Non-pigmented ciliary epithelial cell (primary cell): ENCODE results near the gene ZNF664.

Experiments
- DNase-seq: peaks from one replicate; pipeline ENCODE4 v3.0.0-alpha.2; 2010; ENCODE audit warnings: low read depth

ZNF664 gene

DNA sequence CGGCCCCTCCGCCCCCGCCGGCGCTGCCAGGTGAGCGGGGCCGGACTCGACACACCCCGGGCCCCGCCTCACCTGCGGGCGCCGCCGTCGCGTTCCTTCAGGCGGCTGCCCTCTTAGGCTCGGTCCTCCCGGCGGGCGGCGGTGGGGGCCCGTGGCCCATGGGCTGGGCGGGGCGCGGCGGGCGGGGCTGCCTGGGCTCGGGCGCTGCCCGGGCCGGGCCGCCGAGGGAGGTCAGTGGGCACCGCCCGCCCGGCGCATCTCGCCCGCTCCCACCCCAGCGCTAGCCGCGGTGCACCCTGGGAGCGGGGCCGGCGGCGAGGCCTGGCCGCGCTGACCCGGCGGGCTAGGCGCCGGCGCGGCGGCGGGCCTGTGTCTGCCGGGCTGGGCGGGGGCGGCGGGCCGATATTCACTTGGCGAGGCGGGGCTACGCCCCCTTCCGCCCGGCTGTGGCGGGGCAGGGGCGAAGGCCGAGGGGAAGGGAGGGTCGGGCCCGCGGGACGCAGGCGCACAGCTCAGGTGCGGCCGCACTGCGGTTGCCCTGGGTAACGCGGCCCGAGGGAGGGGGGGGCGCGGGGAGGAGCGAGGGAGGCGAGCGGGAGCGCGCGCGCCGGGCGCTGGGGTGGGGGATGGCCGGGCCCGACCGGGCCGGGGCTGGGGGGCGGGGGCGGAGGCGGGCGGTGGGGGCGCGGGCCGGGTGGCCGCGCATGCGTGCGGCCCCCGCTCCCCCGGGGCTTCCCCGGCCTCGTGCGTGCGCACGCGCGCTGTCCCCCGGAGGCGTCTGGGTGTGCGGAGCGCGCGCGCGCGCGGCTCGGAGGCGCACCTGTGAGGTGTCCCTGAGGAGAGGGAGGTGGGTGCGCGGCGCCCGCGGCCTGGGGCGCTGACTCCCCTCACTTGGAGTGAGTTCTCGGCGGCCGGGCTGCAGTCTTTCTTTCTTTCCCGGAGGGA, at the start of gene ZNF664, which contains the start of gene CCDC92:
ZNF664 (plus strand) TSS at position 759 of the 945 bp plus-strand sequence. CDS start 38,930 bp downstream, outside the sequence.
CCDC92 (minus strand) TSS at position 375 of the 945 bp plus-strand sequence. CDS start 28,526 bp downstream, outside the sequence.
- no peak for DNase-seq

DNA sequence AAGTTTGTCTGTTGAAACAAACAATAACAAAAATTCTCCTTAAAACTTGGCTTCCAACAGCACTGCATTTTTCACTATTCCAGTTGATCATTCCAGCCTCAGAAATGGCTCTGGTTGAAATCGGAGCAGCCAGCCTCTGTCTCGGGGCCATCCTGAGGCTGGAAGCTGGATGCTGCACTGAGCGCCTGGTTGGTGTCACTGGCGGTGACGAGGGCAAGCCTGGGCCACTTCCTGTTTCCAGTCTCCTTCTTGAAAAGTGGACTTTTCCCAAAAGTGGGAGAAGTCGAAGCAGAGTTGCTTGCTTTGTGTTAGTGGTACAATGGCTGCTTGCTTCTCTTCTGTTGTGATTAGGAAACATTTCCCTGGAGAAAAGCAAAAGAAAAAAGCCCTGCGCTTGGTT, 49.1 kb upstream of the ZNF664 start:
- DNase-seq, result no peak

DNA sequence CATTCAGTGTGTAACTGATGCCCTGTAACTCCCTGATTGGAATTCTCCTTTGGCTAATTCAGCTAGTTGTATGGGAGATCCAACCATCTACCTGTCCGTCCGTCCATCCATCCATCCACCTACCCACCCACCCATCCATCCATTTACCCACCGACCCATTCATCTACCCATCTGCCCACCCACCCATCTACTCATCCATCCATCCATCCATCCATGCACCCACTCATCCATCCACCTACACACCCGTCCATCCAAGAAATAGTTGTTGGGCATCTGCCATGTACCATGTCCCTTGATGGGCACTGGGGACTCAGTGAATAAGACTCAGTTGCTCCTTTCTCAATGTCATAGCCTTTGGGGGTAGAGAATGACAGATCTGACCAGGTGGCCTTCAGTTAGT, 48.5 kb upstream of the ZNF664 start:
- no peak for DNase-seq

DNA sequence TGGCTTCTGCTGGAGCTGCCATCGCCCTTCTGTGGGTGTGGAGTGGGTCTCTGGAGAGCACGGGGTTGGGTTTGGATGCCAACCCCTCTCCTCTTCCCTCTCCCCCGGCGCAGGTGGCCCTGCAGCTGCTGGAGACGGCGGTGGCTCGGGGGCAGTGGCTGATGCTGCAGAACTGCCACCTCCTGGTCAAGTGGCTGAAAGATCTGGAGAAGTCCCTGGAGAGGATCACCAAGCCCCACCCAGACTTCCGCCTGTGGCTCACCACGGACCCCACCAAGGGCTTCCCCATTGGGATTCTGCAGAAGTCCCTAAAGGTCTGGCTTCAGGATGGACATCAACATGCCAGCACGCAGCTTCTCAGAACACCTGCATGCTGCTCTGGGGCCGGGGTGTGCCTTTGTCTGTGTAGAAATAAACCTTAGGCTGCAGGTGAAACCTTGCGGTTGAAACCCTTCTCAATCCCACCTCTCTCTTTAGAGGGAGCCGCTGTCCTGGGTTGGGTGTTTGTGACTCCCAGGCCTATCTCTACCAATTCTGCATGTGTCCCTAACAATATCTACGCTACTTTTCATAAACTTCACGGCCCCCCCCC, 44.6 kb upstream of the ZNF664 start:
- no peak for DNase-seq

DNA sequence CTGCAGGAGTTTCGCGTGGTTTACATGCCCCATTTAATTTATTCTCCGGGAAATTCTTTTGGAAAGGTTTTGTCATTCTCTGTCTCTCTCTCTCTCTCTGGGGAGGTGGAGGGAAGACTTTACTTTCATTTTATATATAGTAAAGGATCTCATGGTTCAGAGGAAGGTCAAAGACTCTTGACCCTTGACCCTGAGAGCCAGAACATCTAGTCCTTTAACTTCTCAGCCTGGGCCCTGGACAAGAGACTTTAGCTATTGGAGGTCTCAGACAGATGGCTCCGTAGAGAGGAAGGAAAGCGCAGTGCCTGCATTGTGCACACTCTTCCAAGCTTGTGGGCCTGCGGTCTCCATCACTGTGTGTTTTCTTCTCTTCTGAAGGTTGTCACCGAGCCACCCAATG, 44.1 kb upstream of the ZNF664 start:
- no peak for DNase-seq

DNA sequence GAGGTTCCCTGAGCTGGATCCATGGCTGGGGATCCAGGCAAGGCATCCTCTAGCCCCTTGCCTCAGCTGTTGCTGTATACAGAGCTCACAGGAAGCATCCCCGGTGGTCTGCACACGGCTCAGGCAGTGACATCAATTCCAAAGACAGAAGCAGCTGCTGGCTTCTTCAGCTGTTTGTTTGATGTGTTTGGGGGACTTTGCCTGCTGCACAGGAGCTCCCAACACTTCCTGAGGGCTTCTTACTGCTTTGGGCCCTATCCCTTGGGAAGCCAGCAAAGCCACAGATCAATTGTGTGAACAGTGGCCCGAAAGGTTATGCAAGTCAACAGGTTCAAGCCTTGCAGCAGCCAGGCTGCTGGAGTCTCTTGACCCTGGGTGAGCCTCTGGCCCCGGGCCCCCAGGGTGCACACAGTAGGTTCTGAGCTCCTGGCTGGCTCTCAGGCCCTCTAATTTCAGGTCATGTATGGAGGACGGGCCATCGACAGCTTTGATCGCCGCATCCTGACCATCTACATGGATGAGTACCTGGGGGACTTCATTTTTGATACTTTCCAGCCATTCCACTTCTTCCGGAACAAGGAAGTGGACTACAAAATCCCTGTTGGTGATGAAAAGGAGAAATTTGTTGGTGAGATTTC, 43.0 kb upstream of the ZNF664 start:
- no peak for DNase-seq

DNA sequence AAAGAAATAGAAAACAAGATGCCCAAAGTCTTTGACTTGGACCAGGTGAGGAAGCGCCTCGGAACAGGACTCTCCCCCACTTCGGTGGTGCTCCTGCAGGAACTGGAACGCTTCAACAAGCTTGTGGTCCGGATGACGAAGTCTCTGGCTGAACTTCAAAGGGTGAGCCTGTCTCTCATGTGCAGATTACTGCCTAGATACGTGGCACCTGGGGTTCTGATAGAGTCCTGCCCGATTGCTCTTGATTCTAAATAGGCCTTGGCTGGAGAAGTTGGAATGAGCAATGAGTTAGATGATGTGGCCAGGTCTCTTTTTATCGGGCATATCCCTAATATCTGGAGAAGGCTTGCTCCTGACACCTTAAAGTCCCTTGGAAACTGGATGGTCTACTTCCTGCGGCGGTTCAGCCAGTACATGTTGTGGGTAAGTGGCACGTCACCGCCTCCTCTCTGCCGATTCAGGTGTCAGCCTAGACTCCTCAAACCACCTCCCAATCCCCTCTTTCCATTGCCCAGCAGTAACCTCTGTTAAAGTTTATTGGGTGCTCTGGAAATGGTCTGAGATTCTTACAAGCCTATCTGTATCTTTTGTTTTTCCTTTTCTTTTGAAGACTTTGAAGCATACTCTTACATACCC, 41.2 kb upstream of the ZNF664 start:
- no peak for DNase-seq

DNA sequence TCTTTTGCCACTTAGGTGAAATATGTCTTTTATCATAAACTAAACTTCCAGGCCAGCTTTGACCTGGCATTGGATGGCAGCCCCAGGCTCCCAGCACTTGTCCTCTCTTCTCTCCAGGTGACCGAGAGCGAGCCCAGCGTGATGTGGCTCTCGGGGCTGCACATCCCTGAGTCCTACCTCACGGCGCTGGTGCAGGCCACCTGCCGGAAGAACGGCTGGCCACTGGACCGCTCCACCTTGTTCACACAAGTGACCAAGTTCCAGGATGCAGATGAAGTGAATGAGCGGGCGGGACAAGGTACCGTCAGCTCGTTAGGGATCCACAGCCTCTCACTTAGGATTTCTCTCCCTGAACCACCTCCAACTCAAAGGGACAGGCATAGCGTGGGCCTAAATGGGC, 39.8 kb upstream of the ZNF664 start:
- no peak for DNase-seq

DNA sequence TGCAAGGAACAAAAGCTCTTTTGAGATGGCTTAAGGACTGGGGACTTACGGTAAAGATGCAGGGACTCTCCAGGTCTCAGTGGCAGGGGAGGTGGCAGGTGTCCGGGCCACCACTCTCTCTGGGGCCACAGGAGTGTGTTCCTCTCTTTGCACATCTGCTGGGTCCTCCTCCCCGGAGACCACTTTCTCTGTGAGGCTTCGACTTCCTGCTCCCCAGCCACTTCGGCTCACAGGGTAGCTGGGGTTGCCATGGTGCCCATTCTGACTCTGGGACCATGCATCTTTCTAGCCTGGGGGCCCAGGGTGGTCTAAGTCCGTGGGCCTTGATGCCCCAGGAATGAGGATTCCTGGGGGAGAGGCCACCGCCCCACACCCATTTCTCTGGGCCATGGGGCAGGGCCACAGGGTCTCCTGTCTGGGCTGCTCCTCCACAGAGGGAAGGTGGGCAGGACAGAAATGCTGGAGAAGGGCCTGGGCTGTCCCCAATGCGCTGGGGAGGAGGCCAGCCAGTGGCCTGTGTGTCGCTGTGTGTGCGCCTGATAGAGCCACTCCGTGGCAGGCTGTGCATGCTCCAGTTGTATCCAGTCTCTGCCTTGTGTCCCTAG, 38.9 kb upstream of the ZNF664 start:
- DNase-seq, result no peak

DNA sequence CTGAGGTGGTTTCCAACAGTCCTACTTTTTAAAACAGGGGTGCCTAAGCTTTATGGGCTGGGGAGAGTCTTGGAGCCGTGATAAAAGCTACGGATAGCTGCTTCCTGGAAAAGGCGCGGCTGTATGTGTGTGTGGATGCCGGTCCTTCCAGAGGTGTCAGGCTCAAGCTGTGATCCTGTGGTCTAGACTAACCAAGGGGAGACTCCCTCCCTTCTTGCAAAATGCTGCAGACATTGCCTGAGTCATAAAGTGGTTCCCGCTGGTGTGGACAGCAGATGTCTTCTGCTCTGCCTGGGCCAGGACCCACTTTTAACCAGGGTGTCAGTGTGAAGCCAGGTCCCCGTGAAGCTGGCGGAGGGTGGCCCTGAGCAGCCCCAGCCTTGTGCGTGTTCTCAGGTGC, 38.2 kb upstream of the ZNF664 start:
- no peak for DNase-seq

DNA sequence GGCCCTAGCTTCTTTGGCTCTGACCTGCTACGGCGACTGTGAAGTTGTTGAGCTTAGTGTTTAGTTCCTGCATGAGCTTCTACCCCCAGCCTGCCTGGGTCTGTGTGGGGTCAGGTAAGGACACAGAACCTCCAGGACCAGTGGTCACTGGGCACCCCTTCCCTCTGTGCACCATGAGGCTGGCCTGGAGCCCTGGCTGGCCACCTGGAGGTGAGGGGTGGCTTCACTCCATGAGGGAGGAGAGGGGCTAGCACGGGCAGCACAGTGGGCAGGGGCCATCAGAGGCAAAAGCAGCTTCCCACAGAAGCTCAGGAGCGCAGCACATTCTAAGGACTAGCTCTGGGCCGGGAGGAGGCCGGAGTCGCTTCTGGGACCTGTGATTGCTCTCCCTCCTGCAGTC, 37.1 kb upstream of the ZNF664 start:
- no peak for DNase-seq

DNA sequence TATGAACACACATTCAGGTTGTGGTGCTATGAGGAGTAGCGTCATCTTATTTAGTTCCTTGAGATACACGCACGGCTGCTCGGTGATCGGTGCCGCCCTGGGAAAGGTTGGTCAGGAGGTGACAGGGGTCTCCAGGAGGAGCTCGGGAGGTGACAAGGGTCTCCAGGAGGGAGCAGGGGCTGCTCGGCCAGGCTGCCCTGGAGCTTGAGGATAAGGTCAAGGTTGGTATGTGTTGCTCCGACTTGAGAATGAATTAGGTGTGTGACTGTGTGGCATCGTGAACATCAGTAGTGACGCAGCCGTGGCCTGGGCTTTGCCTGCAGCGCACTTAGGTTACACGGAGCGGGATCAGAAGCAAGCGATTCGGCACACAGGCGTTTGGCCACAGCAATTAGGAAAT, 36.5 kb upstream of the ZNF664 start:
- no peak for DNase-seq

DNA sequence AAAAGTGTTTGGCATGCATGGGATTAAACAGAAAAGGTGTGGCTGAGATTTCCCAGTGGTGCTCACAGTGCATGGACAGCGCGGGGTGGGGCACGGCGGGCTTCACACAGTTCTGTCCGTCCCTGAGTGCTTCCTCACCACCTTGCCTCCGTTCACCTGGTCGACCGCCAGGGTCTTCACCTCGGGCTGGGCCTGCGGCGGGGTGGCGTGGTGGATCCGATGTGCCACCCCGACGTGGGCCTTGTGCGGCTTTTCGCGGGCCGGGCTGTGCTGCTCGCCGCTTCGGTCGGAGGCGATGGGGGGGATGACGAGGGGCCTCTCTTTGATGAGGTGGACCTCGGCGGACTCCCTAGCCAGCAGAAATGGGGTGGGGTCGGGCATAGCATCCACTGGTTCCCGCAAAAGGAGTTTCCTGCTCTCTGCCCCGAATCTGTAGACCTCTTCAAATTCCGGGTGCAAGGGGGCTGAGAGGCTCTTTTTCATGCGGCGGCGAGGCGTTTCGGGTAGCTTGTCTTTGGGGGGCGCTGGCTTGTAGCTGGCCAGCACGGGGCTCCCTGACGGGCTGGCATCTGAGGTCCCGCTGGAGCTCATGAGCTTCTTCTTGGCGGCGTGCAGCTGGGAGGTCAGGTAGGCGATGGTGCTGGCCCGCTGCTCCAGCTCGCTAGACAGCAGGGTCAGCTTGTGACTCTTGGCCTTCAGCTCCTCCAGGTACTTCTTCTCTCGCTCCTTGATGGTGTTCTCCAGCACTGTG, 35.9 kb upstream of the ZNF664 start:
- no peak for DNase-seq

DNA sequence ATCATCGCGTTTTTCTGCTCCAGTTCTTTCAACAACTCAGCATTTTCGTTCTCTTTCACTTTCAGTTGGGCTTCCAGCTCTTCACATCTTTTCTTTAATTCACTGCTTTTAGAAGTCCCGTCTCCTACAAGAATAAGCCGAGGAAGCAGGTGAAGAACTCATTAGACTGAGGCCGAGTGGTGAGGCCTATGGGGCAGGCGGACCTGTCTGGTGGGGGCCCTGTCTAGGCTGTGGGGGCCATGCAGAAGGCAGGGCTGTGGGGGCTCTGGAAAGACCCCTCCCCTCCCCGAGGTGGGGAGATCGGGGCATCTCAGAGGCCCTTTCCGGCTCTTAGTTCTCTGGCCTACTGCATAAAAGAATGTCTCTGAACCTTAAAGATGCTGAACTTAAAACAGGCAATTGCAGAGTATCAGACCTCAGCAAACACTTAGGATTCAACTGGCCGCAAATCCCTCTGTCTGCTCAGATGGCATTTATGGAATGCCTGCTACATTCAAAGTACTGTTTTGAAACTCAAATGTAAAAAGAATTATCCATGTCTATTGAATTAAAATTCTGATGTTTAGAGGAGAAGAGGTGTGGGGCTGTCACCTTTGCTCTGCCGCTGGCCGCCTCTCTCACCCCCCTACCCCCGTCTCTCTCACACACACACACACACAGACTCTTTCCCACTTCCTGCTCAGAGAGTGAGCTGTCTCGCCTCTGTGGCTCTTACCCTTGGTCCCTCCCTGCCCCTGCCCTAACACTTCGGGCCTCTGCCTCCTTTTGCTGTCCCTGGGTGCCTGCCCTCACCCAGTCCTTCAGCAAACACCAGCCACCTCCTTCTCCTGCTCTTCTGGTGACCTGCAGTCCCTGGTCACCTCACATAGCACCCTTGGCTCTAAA, 35.1 kb upstream of the ZNF664 start:
- DNase-seq, result no peak

DNA sequence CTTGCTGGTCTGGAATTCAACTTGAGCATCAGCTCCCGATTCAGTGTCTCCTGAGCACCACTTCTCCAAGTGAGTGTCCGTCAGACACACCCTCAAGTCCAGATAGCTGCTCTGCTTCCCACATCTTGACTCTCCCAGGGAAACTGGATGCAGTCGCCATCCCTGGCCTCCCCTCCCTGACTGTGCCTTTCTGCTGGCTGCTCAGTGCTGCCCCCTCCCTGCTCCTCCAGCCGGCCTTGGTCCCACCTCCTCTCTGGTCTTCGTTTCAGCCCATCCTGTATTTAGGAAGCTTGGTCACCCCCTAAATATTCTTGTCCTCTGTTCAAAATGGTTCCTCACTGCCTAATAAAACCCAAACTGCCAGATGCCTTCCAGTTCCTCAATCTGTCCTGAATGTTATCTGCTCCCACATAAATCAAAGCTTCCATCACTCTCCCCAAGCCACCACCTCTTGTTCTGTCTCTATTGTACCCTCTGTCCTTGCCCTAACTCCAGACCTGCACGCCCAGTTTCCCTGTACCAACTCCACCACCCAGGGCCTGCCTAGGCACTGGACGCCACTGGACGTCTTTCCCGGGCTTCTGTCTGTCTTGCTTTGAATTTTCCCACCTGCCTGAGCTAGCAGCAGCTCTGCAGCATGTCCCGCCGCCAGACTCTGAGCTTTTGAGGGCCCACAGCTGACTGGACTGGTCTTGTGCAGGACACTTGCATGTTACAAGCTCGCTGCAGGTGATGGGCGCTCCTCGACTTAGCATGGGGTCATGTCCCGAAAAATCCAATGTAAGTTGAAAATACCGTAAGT, 34.1 kb upstream of the ZNF664 start:
- DNase-seq, result no peak

DNA sequence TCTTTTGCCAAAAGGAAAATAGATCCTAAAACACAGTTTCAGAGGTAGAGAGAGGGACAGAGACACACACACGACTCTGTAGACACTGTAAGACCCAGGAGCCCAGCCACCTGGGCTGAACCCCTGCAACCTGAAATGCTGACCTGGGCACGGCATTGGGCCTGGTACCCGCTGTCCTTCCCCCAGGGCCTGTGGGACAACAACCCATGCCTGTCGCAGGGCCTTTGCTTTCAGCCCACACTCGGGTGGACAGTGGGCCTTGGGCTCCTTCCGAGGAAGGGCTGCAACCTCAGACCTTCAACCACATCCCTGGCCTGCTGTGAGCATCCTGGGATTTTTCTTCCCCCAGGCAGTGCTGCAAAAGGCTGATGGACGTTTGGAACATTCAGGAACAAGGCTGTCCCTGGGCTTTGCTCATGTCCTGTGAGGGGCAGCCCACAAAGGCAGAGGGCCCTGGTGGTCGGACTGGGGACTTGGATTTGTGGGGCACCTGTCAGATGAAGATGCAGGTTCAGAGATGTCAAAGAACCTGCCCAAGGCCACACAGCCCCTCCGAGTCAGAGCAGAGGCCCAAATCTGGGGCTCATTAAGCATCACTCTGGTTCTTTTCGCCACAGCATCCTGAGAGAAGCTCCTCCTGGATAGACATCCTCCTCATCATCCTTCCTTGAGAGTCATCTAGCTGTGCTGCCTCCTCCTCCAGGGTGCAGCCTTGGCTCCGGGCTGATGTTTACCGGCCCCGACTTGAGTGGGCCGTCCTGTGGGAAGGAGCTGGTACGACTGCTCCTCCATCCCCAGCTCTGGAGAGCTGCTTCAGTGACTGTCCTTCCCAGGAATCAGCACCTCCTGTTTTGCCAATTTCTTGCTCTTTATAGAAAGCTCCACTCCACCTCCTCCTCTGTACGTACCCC, 33.0 kb upstream of the ZNF664 start:
- no peak for DNase-seq

DNA sequence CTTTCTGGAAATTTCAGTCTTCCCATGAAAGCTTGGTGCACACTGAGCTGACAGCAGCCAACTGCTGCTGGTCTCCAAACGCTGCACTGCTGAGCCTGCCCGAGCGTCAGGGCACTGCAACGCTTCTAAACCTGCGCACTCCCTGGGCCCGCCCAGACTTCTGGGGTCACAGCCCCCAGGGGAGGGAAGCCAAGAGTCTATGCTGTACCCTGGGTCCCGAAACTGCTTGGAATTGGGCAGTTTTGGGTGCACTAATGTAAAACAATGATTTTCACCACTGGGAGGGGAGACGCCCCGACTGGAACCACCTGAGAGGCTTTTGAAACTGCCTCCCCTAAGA, 32.4 kb upstream of the ZNF664 start:
- DNase-seq, result no peak

DNA sequence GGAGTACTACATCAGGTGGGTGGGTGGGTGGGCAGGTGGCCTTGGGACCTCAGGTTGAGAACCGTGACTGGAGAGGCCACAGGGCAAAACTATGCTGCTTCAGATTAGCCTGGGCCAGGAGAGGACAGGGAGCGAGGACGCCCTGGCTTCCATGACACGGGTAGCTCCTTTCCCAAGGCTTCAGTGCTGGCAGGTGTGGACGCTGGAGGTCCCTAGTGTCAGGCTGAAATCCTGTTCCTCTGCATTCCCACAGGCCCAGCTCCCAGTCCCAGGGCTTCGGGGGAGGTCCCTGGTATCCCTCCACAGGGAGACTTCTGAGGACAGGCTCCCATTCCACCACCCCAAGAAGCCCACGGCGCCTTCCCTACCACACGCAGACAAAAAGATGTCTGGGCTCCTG, 32.0 kb upstream of the ZNF664 start:
- no peak for DNase-seq
